Stimulated activated CD8-positive, alpha-beta memory T cell treated with anti-CD3 and anti-CD28 coated beads, Interleukin-15, amount 100 ng/mL, for 4 hours (primary cell): Measurements from ENCODE around the gene PRTN3.
A peak's percentile ranks its signal among the peaks of the same experiment; 100 is the strongest.
"Not testable (repeated sequence)": the region's sequence is repeated elsewhere in the genome, so short reads cannot be mapped to it uniquely, and the experiment has no call there.

Source experiments
- DNase-seq, 2 donors: peaks; one replicate each; pipeline ENCODE4 v3.0.0-alpha.2; 2020; ENCODE audit warnings: low read depth in 2 of 2

PRTN3 gene

DNA sequence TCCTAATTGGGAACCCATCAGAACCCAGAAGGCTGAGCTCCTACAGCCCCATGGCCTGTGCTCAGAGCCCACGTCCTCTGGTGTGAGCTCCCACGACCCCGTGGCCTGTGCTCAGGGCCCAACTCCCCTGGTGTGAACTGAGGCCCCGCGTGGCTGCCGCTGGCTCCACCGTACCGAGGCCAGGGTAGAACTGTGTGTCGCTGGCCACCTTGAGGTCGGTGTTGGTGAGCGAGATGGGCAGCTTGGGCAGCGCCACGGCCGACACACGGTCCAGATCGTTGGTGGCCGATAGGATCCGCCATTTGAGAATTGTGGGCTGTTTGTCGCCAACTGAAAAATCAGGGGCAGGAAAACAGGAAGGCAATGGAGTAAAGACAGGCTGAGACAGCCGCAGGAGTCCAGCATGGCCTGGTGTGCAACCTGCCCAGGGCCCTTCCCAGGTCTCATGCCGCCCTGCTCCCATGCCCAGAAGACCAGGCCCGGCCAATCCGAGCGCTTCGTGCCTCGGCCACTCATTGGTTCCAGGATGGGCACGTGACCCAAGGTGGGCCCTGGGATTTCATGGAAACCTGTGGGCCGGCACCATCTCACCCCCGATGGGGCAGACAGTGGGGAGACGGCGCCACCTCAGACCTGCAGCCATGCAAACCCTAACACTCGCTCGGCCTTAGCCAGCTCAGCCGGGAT, 40.7 kb downstream of the PRTN3 start:
- DNase-seq = no peak

DNA sequence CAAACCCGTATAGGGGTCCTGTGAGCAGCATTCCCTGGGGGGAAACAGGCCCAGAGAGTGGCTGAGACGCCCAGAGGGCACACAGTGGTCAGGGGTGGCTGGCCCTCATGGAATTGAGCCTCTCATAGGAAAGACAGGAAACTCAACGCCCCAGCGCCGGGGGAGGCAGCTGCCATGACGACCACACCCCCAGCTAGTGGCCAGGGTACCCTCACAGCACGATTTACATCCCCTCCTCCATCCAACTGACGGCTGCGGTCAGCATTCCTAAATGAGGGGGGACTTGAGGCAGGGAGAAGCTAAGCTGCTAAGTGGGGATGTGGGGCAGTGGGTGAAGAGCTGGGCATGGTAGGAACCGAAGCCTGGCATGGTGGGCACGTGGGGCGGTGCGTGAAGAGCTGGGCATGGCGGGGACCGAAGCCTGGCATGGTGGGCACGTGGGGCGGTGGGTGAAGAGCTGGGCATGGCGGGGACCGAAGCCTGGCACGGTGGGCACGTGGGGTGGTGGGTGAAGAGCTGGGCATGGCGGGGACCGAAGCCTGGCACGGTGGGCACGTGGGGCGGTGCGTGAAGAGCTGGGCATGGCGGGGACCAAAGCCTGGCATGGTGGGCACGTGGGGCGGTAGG, 42.2 kb downstream of the PRTN3 start:
- no peak for DNase-seq

DNA sequence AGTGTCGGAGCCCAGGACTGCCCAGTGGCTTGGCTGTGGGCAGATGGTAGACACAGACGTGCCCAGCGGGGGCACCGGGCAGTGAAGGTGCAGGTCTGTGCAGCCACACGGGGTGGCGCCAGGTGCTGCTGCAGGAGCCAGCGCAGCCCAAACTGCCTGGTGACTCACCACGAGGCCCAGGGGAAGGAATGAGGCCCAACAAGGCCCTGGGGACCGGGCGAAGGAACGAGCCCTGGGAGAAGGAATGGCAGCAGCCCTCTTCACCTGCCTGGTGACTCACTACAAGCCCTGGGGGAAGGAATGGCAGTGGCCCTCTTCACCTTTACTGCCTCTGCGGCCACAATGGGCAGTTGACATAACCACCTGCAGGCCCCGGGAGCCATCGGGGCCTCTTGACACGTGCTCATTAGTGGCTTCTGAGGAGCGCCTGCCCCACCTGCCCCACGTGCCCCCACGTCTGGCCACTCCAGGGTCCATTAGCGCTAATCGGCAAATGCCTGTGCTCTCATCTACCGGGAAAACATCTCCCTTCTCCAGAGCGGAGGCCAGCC, 42.9 kb downstream of the PRTN3 start:
- DNase-seq = no peak

GRCh38 chr19:884420-885211, 43.8 kb downstream of the PRTN3 start:
- no peak for DNase-seq

DNA sequence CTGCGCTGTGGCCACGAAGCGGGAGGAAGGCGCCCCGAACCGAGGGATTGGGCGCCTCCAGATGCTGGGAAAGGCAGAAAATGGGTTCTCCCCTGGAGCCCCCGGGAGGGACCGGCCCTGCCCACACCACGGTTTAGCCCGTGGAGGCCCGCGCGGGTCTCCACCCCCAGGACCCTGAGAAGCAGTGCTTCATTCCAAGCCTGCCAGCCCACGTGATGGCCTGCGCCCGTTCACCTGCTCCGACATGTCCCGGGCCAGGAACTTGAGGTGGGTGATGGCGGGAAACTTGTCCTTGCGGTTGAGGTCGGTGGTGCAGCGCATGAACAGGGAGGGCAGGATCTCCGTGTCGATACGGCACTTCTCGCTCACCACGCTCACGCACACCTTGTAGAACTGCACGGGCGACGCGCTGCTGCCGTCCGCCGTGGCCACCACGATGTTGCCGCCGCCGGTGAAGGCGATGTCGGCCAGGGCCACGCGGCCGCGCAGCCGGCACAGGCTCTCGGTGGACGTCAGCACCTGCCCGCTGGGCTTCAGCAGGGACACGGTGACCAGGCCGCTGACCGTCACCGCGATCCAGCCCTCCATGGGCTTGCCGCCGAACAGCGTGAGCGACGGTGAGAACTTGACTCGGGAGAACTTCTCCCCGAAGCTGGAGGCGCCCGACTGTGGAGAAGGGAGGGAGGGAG, 44.9 kb downstream of the PRTN3 start:
- no peak for DNase-seq

DNA sequence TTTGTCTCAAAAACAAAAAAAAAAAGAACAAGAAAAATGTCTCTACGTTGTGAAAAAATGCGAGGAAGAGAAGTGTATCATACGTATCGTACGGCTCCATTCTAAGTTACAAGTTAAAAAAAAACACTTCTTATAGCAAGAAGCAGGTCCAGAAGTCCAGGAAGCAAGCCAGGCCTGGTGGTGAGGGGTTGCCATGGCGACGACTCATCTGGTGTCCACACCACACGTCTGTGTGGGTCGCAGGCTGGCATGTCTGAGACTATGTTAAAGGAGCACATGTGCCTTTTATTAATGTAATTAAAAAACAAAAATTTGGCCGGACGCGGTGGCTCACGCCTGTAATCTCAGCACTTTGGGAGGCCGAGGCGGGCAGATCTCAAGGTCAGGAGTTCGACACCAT, 46.3 kb downstream of the PRTN3 start:
- DNase-seq = no peak

- DNase-seq = no peak
Measured at GRCh38 chr19:887599-887998, 46.8 kb downstream of the PRTN3 start.

DNA sequence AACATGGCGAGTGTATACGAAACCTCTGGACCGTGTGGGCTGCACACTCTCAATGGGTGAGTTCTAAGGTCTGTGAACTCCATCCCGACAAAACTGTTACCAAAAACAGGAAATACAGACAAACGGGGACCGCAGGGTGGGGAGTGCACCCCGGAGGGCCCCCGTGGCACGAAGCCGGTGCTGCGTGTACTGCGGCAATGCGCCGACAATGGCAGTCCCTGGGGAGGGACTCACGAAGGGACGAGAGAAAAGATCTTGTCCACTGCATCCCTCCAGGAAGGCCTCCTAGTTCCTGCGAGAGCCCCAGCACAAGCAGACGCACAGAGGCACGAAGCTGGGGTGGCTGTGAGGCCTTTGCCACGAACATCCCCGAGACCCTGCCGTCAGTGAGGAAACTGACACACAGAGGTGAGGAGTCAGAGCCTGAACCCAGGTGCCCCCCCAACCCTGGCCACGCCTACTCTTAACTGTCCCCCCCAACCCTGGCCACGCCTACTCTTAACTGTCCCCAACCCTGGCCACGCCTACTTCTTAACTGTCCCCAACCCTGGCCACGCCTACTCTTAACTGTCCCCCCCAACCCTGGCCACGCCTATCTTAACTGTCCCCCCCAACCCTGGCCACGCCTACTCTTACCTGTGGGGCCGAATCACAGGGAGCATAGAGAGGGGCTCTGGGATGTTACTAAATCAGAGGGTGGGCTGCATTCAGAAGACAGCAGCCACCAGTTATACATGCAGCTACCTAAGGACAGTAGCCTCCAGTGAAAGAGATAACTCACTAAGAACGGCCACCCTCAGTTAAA, 48.0 kb downstream of the PRTN3 start:
- no peak for DNase-seq

- no peak for DNase-seq
Measured at GRCh38 chr19:889662-890295, 49.0 kb downstream of the PRTN3 start.

- DNase-seq = no peak
Measured at GRCh38 chr19:890831-891230, 50.0 kb downstream of the PRTN3 start.

GRCh38 chr19:891421-892200, 50.8 kb downstream of the PRTN3 start:
- not testable (repeated sequence) for DNase-seq

GRCh38 chr19:892243-892893, 51.6 kb downstream of the PRTN3 start:
- no peak for DNase-seq

GRCh38 chr19:892894-893689, 52.3 kb downstream of the PRTN3 start, which contains the start of the genes MED16 and RNU6-9:
MED16 (minus strand) TSS chr19:893187; CDS start chr19:891131, 2,056 bp downstream.
RNU6-9 (plus strand) TSS chr19:893484.
- DNase-seq = peak; percentile 77 to 78

- no peak for DNase-seq
Measured at GRCh38 chr19:896434-896833, 55.6 kb downstream of the PRTN3 start.

DNA sequence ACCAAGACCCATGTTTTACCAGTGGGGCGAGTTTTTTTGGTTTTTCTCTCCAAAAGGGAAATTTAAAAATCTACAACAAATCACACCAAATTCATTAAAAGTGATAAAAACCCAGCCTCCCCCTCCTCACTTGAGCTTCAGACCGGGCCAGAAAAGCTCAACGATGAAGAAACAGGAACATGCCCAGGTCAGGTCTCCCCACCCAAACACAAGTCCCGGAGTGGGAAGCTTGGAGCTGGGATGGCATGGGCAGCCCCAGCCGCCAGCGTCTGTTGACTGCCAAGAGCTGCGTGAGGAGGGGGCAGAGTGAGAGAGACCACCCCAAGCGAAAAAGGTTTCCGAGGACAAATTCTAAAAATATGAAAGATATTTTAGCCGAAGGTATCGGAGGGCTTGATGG, 56.2 kb downstream of the PRTN3 start:
- no peak for DNase-seq

- no peak for DNase-seq
Measured at GRCh38 chr19:897442-898039, 56.7 kb downstream of the PRTN3 start.
